Activated T-helper 1 cell treated with anti-CD3 and anti-CD28 coated beads, Interleukin-2, amount 50 U/mL, for 16 hours (primary cell): ENCODE measurements around the gene PCK1.
"Not testable (repeated sequence)": the region's sequence is repeated elsewhere in the genome, so short reads cannot be mapped to it uniquely, and the experiment has no call there.

Experiments used
- DNase-seq, 2 donors: peaks; one replicate each; pipeline ENCODE4 v3.0.0-alpha.2; 2020; ENCODE audit warnings: low read depth in 1 of 2, low spot score in 1 of 2

The PCK1 gene

DNA sequence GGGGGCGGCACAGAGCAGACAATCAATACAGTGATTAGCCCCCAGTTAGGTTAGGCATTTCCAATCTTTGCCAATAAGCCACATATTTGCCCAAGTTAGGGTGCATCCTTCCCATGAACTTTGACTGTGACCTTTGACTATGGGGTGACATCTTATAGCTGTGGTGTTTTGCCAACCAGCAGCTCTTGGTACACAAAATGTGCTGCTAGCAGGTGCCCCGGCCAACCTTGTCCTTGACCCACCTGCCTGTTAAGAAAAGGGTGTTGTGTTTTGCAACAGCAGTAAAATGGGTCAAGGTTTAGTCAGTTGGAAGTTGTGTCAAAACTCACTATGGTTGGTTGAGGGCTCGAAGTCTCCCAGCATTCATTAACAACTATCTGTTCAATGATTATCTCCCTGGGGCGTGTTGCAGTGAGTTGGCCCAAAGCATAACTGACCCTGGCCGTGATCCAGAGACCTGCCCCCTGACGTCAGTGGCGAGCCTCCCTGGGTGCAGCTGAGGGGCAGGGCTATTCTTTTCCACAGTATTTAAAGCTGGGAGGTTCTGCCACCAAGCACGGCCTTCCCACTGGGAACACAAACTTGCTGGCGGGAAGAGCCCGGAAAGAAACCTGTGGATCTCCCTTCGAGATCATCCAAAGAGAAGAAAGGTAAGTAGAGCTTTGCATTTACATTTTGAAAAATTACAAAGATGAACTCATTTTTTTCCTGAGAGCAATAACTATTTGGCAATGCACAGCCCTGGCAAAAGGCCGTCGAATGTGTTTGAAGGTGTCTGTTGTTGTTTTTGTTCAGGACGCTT is at the start of gene PCK1:
TSS of gene PCK1 (plus strand) at position 557 of the 802 bp plus-strand sequence. CDS start 302 bp downstream, outside the sequence.
- DNase-seq, result no peak

DNA sequence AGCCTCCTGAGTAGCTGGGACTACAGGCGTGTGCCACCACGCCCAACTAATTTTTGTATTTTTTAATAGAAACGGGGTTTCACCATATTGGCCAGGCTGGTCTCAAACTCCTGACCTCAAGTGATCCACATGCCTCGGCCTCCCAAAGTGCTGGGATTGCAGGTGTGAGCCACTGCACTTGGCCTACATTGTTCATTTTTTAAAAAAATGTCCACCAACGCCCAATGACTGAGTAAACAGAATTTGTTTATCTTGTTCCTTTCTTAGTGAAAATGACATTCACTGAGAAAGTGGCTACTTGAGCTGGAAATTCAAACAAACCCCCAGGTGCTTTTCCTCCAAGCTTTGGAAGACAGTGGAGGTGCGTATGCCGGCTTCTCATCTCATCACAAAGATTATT is 49.2 kb upstream of the PCK1 start:
- not testable (repeated sequence) for DNase-seq

DNA sequence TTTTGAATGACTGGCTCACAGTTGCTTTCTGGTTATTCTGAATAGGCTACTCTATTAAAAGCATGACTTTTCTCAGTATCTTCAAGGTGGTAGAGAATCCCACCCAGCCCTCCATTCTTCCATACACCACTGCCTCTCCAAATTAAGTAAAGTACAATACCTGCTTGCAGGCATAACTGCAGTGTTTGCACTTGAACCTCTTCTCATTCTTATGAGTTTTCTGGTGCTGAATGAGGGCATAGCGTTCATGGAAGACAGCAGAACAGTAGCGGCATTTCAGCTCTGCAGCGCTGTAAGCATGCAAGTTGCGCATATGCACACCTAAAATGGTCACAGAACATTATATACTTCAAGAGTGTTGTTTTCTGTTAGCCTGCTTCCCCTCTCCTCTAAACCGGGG is 48.5 kb upstream of the PCK1 start:
- DNase-seq, result no peak

DNA sequence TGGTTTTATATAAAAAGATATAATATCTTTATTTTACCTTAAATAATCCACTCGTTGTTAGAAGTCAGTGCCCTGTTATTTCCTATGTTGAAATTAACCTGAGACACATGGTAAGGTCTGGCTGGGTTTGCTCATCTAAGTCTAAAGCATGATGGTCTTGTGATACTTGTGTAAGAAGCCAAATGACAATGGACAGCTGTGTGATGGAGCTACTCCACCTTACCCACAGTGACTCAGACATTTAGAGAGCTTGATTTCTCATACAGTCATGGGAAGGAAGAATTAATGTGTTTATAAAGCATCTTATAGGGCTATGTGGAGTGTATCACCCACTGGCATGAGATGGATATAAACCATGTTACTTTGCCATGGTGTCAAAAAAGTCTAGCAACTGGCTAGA is 47.7 kb upstream of the PCK1 start:
- DNase-seq, result no peak

DNA sequence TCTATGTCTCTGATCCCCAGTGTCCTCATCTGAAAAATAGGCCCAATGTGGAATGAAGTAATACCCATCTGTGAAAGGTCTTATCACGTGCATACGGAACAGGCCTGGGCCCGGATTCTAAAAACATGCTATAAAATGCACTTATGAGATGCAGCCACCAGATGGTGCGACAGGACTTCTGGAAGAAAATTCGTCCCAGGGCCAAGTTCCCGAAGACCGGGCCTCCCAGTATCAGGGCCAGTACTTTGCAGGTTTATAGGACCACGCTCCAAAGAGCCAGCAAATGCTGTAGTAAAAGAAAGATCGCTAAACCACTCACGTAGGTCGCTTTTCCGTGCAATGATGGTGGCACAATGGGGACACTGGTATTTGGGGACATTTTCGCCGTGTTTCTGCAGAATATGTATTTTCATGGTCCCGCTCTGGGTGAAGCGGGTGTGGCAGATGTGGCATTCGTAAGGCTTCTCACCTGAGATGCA is 46.6 kb upstream of the PCK1 start:
- no peak for DNase-seq

DNA sequence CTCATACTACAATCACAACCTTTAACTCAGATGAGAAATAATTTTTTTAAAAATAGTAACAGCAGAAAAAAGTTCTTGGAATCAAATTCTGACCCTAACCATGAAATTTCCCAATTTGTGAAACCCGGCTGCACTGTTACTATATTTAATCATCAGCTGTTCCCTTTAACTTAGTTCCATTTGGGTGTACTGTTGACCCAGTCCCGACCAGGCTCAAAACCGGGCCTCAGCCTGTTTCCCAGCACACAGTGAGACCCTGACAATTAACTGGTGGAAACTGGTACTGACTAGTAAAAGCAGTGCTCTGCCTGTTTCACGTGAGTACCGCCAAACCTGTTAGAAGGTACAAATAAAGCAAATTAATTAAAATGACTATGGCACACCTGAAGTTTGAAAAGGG is 43.0 kb upstream of the PCK1 start:
- DNase-seq, result no peak

DNA sequence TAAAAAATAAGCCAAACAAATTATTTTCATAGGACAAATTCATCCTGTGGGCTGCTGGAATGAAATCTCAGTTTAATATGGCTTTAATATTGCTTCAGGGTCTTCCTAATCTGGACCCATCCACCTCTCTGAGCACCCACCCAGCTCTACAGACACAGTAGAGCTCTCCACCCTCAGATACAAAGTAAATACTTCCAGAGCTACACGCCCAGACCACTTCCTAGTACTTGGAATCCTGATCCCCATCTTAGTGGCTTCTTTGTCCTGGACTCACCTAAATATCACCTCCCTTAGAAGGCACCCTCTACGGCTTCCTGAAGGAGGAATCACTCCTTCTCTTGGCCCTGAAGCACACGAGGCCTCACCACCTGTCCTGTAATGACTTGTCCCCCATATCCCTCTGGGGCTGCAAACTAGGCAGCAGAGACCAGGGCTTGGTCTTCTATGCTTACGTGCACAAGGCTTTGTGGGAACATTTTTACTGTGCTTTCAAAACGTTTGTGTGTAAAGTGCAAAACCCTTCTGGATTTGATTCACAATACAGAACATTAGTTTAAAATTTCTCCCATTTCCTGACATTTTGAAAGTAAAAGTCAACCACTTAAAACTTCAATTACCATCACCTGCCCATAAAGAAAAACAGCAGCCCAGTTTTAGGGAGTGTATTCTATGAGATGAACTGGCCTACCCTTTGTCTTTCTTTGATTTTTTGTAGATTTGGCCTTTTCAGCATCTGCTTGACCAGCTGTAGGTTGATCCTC is 38.4 kb upstream of the PCK1 start:
- no peak for DNase-seq

DNA sequence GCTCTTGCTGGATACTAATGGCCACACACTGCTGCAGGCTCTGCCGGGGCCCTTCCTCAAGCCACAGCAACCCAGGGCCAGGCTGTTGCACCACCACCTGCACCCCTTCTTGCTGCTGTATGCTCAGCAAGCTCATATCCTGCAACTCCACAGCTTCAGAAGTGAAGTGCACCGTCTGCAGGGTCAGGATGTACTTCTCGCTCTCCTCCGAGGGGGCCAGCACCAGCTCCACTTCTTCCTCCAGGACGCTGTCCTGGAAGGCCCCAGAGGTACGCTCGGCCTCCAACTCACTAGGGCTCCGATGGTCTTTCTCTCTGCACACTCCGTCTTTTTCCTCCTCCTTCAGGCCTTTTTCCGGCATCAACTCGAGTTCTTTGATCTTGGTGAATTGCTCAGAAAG is 37.1 kb upstream of the PCK1 start:
- DNase-seq, result no peak

DNA sequence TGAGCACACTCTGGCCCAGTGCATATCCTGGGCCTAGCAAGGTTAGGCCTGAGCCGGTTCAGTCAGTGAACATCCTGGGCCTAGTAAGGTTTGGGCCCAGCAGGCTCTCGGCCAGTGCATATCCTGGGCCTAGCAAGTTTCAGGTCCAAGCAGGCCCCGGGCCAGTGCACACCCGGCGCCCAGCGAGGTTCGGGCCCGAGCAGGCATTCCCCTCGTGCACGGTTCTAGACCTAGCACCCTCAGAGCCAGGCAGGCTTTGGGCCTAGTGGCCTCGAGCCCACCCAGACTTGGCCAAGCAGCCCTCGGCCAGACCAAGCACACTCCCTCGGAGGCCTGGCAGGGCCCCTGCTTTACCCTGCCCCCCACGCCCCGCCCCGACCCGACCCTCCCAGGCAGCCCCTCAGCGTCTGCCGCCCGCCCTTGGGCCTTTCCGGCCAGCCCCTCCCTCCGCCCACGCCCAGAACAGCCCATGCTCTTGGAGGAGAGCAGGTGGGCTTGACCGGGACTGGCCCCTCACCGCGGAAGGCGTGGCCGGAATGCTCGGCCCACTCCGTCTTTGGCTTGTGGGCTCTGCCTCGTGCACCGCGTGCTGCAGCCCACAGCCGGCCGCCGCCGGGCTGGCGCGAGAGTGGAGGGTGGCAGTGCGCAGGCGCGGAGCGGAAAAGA is 36.3 kb upstream of the PCK1 start, which contains the start of gene CTCFL:
TSS of gene CTCFL (minus strand) at position 630 of the 666 bp plus-strand sequence. CDS start 935 bp downstream, outside the sequence.
- DNase-seq, result no peak

DNA sequence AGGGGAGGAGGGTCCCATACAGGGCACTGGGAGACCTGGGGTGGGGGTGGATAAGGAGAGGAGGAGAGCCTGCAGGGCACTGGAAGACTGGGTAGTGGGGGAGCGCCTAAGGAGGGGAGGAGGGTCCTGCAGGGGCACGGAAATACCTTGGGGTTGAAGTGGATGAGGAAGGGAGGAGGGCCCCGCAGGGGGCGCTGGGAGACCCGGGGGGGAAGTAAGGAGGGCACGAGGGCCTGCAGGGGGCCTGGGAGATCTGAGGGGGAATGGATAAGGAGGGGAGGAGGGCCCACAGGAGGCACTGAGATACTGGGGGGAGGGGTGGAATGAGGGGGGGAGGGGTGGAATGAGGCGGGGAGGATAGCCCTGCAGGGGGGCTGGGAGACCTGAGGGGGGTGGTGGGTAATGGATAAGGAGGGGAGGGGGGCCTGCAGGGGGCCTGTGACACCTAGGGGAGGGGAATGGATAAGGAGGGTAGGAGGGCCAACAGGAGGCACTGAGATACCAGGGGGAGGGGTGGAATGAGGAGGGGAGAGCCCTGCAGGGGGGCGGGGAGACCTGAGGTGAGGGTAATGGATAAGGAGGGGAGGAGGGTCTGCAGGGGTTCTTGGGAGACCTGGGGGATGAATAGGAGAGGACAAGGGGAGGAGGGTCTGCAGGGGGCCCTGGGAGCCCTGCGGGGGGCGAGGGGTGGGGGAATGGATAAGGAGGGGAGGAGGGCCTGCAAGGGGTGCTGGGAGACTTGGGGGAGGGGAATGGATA is 35.4 kb upstream of the PCK1 start:
- no peak for DNase-seq

DNA sequence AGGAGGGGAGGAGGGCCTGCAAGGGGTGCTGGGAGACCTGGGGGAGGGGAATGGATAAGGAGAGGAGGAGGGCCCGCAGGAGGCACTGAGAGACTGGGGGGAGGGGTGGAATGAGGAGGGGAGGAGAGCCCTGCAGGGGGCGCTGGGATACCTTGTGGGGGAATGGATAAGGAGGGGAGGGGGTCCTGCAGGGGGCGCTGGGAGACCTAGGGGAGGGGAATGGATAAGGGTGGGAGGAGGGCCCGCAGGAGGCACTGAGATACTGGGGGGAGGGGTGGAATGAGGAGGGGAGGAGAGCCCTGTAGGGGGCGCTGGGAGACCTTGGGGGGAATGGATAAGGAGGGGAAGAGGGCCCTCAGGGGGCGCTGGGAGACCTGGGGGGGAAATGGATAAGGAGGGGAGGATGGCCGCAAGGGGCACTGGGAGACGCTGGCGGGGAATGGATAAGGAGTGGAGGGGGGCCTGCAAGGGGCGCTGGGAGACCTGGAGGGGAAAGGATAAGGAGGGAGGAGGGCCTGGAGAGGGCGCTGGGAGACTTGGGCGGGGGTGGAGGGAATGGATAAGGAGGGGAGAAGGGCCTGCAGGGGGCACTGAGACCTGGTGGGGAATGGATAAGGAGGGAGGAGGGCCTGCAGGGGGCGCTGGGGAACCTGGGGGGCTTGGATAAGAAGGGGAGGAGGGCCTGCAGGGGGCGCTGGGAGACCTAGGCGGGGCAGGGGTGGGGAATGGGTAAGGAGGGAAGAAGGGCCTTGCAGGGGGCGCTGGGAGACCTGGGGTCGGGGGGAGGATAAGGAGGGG is 34.6 kb upstream of the PCK1 start:
- DNase-seq, result no peak

DNA sequence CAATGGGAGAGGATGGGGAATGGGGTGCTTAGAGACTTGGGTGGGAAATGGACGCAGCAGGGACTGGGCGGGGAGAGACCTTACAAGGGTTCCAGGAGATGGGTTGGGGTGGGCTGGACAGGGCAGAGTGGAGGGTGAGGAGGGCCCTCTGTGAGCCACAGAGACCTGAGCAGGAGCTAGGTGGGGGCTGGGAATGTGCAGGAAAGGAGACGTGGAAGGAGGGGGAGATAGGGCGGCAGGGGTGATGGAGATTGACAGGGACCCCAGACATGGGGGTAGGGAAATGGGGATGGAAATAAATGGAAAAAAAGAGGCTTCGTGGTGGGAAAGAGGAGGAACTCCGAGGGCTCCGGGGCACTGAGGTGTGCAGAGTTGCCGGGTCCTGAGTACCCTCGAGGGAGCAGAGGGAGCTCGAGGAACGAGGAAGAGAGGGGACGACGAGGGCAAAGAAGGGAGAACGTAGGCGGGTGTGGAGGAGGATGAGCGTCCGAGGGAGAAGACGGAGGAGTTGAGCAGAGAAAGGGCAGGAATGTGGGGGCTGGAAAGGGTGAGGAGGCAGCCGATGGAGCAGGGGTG is 33.9 kb upstream of the PCK1 start:
- no peak for DNase-seq

DNA sequence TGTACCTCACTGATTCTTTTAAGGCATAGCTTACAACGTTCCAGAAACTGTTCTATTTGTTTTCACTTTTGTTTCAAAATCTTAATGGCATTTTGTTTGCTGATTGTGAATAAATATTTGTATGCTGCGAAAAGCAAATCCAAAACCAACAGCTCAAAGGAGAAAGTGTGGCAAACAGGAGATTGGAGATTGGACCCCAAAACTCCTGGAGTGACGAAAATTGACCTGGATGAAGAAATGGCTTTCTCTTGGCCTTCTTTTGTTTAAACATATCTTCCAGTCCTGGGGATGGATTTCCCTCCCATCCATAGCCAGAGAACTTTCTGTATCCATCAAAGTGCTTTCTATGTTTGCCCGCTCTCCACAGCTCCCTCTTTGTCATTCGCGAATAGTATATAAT is 33.2 kb upstream of the PCK1 start:
- no peak for DNase-seq

DNA sequence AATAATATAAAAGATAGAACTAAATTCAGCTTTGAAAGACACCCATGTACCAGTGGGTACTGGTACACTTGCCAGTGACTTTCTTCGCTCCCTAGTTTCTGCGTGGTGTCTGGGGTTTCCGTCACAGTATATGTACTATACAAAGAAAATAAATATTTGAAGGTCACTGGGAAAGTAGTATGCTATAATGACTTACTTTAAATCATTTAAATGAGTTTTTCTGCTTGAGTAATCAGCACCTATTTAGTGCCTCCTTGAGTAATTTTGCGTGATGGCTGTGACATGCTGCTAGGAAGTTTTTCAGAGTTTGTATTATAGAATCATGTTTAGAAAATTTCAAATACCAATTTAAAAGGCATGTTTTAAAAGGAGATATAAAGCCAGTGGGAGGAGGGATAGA is 32.8 kb upstream of the PCK1 start:
- DNase-seq, result no peak

DNA sequence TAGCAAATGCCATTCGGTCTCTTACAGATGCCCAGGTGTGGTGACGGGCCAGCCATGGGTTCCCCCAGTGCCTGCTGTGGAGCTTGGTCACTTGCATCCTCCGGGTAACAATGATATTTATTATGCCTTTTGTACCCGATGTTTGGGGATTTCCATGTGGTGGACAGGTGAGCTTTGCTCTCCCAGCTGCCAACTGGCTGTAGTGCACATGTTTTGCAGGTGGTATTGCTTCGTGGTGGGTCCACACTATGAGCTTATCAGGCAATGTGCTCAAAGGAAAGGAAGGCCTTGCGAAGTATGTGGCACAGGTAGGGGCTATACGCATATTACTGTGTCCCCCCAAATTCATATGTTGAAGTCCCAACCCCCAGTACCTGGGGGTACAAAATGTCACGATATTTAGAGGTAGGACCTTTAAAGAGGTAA is 31.7 kb upstream of the PCK1 start:
- DNase-seq, result no peak

DNA sequence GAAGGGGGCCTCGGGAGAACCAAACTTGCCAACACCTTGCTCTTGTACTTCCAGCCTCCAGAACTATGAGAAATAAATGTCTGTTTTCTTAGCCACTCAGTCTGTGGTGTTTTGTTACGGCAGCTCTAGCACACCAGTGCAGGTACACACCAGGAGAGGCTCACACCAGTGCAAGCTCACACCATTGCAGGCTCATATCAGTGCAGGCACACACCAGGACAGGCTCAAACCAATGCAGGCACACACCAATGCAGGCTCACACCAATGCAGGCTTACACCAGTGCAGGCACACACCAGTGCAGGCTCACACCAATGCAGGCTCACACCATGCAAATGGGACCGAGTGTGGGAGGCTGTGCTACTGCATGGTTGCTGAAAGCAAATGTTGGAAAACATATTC is 31.1 kb upstream of the PCK1 start:
- no peak for DNase-seq

DNA sequence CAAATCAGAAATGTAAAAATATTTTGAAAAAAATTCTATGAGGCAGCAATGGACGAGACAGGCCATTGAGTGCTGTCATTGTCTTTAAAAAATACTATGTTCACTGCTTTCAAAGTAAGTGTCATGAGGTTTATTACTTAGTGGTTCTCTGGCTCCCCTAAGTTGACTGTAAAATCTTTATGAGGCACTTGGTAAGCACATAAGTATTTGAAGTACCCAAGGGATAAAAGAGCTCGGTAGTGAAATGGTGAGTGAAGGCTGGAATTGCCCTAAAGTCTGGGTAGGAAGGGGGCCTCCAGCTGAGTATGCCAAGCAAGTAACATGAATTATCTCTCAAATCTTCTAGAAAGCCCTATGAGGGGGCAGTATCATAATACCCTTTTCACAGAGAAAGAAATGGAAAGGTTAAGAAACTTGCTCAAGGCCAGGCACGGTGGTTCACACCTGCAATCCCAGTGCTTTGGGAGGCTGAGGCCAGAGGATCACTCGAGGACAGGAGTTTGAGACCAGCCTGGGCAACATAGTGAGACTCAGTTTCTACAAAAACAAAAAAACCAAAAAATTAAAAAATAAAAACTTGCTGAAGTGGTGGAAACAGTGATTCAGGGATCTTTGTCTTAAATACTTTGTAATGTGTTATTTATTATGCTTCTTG is 30.5 kb upstream of the PCK1 start:
- DNase-seq, result no peak

DNA sequence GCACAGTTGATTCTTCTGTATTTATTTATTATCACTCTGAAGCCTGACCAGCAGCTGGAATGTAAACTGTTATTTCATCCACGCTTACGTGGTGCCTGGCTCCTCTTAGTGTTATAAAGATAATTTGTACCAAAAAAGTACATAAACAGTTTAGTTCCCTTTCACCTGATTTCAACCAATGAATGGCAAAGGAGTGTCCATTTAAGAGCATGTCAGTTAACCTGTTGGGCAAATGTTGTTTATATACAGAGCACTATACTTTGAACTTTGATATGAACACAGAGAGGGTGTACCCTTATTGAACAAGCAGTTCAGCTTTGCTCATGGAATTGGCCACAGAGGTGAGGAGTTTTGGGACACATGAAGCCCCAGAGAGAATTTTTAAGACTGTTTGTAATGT is 28.8 kb upstream of the PCK1 start:
- no peak for DNase-seq

DNA sequence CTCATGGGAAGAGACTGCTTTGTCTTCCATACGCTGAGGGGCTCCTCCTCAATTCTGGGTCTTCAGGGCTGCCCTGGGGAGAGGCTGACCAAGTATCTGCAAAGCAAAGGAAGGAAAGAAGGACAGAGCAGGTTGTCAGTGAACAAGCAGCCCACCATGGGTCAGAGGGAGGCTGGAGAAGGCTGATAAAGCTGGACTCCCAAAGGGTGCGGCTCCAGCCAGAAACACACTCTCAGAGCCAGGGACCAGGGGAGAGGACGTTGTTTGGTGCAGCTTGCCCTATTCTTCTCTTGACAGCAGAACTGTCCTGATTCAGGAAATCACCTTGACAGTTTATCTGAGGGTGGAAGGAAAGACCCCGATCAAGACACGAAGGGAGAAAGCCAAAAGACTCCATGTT is 25.6 kb upstream of the PCK1 start:
- DNase-seq, result no peak
